Panc1 (cell line): ENCODE data around the gene POLR2C. TPM values are rescaled to one million over a fixed set of nuclear protein-coding genes. Genes with fewer than 3 reads are reported as not detected.

Experiments used
- ATAC-seq: fragments of 200-7000 bp; cut with Tn5 transposase; 2 replicates; pipeline ENCODE4 v1.9.1; 2020; ENCODE audit warnings: mild to moderate bottlenecking, moderate library complexity
- BruUV-seq: library from RNA; stranded (reverse); fragments of 400-500 nt; replicated peaks from 2 replicates; lab custom pipeline; 2021; lab: Mats Ljungman, UMichigan
- CTCF ChIA-PET: fragments of 300-600 bp; sonication (Branson Sonifier 250); formaldehyde crosslinking; loops from one replicate; lab custom pipeline; 2022; ENCODE audit warnings: antibody characterized with exemption; lab: Charles Lee
- POLR2A ChIA-PET: fragments of 300-600 bp; sonication (Branson Sonifier 250); formaldehyde crosslinking; loops from one replicate; lab custom pipeline; 2022; ENCODE audit warnings: antibody characterized with exemption; lab: Charles Lee
- DNase-seq: peaks from one replicate; pipeline ENCODE4 v3.0.0-alpha.2; 2010; ENCODE audit warnings: low read depth, low spot score
- H3K27ac ChIP-seq: 2 replicates; pipeline ENCODE4 v1.5.1; 2011; ENCODE audit warnings: mild to moderate bottlenecking, low read length, inconsistent platforms
- H3K27me3 ChIP-seq: fragments of 200-500 bp; sonication (Bioruptor generic); 2 replicates; pipeline ENCODE4 v1.6.0; 2014; ENCODE audit warnings: low read length, inconsistent platforms; ENCODE audit not compliant: control insufficient read depth, insufficient read depth
- H3K36me3 ChIP-seq: fragments of 200-500 bp; sonication (Bioruptor generic); 2 replicates; pipeline ENCODE4 v1.5.1; 2014; ENCODE audit warnings: inconsistent platforms, mild to moderate bottlenecking, low read length, moderate library complexity; ENCODE audit not compliant: control insufficient read depth, insufficient read depth
- H3K4me1 ChIP-seq: 2 replicates; pipeline ENCODE4 v1.5.1; 2011; ENCODE audit warnings: inconsistent platforms, mild to moderate bottlenecking, low read length, moderate library complexity; ENCODE audit not compliant: control insufficient read depth, insufficient read depth
- H3K4me3 ChIP-seq, 2 experiments: 2 replicates each; pipeline ENCODE4 v1.5.1; 2011 to 2012; ENCODE audit warnings: low read depth in 2 of 2, low read length in 2 of 2, mild to moderate bottlenecking in 2 of 2, inconsistent platforms in 1 of 2, moderate library complexity in 1 of 2
- H3K9me3 ChIP-seq: fragments of 200-500 bp; sonication (Bioruptor generic); 2 replicates; pipeline ENCODE4 v1.5.1; 2014; ENCODE audit warnings: low read depth, mild to moderate bottlenecking, inconsistent platforms, low read length, moderate library complexity; ENCODE audit not compliant: control insufficient read depth, insufficient read depth
- POLR2AphosphoS5 ChIP-seq: IDR thresholded peaks from 2 replicates; pipeline ENCODE4 v1.6.1; 2012; ENCODE audit warnings: mild to moderate bottlenecking, low read depth, low read length, moderate library complexity
- SIN3A ChIP-seq: IDR thresholded peaks from 2 replicates; pipeline ENCODE4 v1.6.1; 2012; ENCODE audit warnings: low read depth, mild to moderate bottlenecking, low read length, moderate library complexity, borderline replicate concordance; ENCODE audit not compliant: insufficient read depth
- TCF7L2 ChIP-seq: IDR thresholded peaks from 2 replicates; pipeline ENCODE4 v1.6.1; 2011; ENCODE audit warnings: mild to moderate bottlenecking, low read depth, low read length, inconsistent platforms
- in situ Hi-C: cut with HindIII; loops from 2 replicates; pipeline ENCODE4 v1.10.0; 2016; ENCODE audit warnings: low sequenced_read_pairs, low pct_unique_long_range_greater_than_20kb
- intact Hi-C: fragments of 100-400 bp; cut with micrococcal nuclease; formaldehyde crosslinking; loops from one replicate; pipeline ENCODE4 v1.10.0; 2022; ENCODE audit not compliant: unreplicated experiment
- total RNA-seq: library from RNA; stranded (reverse); gene quantifications from one replicate; pipeline ENCODE4 v1.2.1, GENCODE V29; 2021; ENCODE audit not compliant: unreplicated experiment
- TF ChIP-seq, protein P1 (sequence below), 2 experiments: IDR thresholded peaks; 2 replicates each; pipeline ENCODE4 v1.6.1; 2011 to 2012; ENCODE audit warnings: low read depth in 2 of 2, control low read depth in 1 of 2, low read length in 1 of 2, mild to moderate bottlenecking in 1 of 2, moderate library complexity in 1 of 2; ENCODE audit not compliant: insufficient read depth in 1 of 2
- TF ChIP-seq, protein P2 (sequence below): fragments of 450-650 bp; IDR thresholded peaks from 2 replicates; pipeline ENCODE4 v1.5.1; 2017; ENCODE audit warnings: mild to moderate bottlenecking

Gene POLR2C
- total RNA-seq, 1 experiment from 2014 or later: 53.9 TPM

DNA sequence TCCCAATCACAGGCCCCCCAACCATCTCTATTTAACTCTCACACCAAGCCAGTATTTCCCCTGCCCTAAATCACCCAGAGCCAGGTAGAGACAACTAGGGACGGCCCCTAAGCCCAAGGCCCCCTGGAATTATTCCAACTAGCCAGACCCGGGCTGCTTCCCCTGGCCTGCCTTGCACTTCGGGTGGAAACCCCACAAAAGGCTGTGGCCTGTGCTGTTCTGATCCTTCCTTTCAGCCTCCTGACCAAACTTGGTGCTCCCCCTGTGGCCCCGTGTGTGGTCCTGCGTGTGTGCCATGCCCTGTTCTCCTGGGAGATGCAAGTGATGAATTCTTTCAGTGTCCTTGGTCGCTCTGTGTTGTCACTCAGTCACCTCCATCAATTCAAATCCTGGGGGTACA lies 43.0 kb upstream of the POLR2C start:
- TF ChIP-seq SIN3A: no peak
- TF ChIP-seq, protein P1, sequence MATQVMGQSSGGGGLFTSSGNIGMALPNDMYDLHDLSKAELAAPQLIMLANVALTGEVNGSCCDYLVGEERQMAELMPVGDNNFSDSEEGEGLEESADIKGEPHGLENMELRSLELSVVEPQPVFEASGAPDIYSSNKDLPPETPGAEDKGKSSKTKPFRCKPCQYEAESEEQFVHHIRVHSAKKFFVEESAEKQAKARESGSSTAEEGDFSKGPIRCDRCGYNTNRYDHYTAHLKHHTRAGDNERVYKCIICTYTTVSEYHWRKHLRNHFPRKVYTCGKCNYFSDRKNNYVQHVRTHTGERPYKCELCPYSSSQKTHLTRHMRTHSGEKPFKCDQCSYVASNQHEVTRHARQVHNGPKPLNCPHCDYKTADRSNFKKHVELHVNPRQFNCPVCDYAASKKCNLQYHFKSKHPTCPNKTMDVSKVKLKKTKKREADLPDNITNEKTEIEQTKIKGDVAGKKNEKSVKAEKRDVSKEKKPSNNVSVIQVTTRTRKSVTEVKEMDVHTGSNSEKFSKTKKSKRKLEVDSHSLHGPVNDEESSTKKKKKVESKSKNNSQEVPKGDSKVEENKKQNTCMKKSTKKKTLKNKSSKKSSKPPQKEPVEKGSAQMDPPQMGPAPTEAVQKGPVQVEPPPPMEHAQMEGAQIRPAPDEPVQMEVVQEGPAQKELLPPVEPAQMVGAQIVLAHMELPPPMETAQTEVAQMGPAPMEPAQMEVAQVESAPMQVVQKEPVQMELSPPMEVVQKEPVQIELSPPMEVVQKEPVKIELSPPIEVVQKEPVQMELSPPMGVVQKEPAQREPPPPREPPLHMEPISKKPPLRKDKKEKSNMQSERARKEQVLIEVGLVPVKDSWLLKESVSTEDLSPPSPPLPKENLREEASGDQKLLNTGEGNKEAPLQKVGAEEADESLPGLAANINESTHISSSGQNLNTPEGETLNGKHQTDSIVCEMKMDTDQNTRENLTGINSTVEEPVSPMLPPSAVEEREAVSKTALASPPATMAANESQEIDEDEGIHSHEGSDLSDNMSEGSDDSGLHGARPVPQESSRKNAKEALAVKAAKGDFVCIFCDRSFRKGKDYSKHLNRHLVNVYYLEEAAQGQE (IDR thresholded peaks at IDR 0.05; ENCODE audit: insufficient read depth in 1 of 2, low read depth in 2 of 2, low read length in 1 of 2): no peak
- TF ChIP-seq POLR2AphosphoS5: no peak
- no peak for TF ChIP-seq TCF7L2
- TF ChIP-seq, protein P2, sequence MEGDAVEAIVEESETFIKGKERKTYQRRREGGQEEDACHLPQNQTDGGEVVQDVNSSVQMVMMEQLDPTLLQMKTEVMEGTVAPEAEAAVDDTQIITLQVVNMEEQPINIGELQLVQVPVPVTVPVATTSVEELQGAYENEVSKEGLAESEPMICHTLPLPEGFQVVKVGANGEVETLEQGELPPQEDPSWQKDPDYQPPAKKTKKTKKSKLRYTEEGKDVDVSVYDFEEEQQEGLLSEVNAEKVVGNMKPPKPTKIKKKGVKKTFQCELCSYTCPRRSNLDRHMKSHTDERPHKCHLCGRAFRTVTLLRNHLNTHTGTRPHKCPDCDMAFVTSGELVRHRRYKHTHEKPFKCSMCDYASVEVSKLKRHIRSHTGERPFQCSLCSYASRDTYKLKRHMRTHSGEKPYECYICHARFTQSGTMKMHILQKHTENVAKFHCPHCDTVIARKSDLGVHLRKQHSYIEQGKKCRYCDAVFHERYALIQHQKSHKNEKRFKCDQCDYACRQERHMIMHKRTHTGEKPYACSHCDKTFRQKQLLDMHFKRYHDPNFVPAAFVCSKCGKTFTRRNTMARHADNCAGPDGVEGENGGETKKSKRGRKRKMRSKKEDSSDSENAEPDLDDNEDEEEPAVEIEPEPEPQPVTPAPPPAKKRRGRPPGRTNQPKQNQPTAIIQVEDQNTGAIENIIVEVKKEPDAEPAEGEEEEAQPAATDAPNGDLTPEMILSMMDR: no peak
- Histone ChIP-seq H3K4me1 (peaks cover 16% of the 10 kb centered on the region), H3K27ac (no peak overlapping the region), H3K4me3 (no peak overlapping the region), H3K9me3 (no peaks in the 10 kb centered on the region), H3K36me3 (no peaks in the 10 kb centered on the region), H3K27me3 (no peaks in the 10 kb centered on the region)
- POLR2A ChIA-PET: no interaction called here
- DNase-seq (no peak), ATAC-seq (no peak)
- intact Hi-C loops: loop anchor here (5.0 kb wide), 1 partner anchor 98 kb away; no protein-coding TSS in a partner anchor
- no TSS peak for BruUV-seq
- in situ Hi-C loops: no loop called here
- CTCF ChIA-PET: interaction anchor here (0.8 kb wide), 1 partner anchor 119 kb away, joined by 3 read pairs; no protein-coding TSS in a partner anchor

DNA sequence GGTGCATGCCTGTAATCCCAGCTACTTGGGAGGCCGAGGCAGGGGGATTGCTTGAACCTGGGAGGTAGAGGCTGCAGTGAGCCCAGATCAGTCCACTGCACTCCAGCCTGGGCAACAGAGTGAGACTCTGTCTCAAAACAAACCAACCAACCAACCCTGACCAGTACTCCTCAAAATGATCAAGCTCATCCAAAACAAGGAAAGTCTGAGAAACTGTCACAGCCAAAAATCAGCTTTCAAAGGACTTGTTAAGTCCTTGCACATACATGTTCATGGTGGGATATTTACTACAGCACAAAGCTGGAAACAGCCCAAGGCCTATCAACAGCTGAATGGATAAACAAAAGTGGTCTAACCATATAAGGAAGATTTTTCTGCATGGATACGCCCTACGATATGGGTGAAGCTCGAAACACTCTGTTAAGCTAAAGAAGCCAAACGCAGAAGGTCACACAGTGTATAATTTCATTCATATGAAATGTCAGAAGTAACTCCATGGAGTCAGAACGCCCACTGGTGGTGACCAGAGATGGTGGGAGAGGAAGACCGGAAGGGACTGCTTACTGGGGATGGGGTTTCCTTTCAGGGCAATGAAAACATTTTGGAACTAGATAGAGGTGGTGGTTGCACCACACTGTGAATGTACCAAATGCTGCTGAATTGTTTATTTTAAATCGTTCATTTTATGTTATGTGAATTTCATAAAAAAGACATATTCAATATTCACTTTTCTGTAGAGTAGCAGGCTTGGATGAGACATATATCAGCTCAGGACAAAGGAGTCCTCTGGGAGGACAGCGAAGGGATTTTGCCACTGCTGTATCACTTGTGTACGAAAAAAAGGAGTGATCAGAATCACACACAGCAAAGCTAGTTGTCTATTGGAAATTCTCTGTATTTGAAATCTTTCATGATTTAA lies 40.2 kb upstream of the POLR2C start:
- intact Hi-C loops (no loop called here), in situ Hi-C loops (no loop called here)
- ChIA-PET POLR2A (interaction anchor here (0.7 kb wide), 1 partner anchor 901 kb away, joined by 3 read pairs; no protein-coding TSS in a partner anchor), CTCF (interaction anchor here (0.9 to 1.8 kb wide), 3 partner anchors 120 to 160 kb away, joined by 3 to 4 read pairs (median 4); no protein-coding TSS in a partner anchor)
- Histone ChIP-seq H3K36me3 (no peaks in the 10 kb centered on the region), H3K27ac (no peak overlapping the region), H3K4me1 (peaks cover 10% of the 10 kb centered on the region), H3K4me3 (0 out of 4 replicates have a peak overlapping the region, but pooled peaks of 1 of the 2 experiments have one; percentile 11), H3K9me3 (no peaks in the 10 kb centered on the region), H3K27me3 (no peaks in the 10 kb centered on the region)
- no peak for TF ChIP-seq SIN3A
- TF ChIP-seq, protein P1 (IDR thresholded peaks at IDR 0.05; ENCODE audit: insufficient read depth in 1 of 2, low read depth in 2 of 2, low read length in 1 of 2): no peak
- TF ChIP-seq POLR2AphosphoS5: no peak
- no peak for TF ChIP-seq TCF7L2
- TF ChIP-seq, protein P2: peak; percentile 78
- DNase-seq (peak; percentile 42), ATAC-seq (peak; percentile 66)
- no TSS peak for BruUV-seq
